ENCODE measurements around the gene SLIT3.

Gene SLIT3

GRCh38 chr5:168985454-168985853 is 315.5 kb downstream of the SLIT3 start:
- no peak for DNase-seq

GRCh38 chr5:168984135-168984675 is 316.7 kb downstream of the SLIT3 start:
- no peak for DNase-seq

- no peak for DNase-seq
Observed at GRCh38 chr5:168979135-168979534, 321.8 kb downstream of the SLIT3 start.

- no peak for DNase-seq
Observed at GRCh38 chr5:168978500-168978899, 322.4 kb downstream of the SLIT3 start.

GRCh38 chr5:168978015-168978414 is 322.9 kb downstream of the SLIT3 start:
- DNase-seq: no peak

- DNase-seq: no peak
Observed at GRCh38 chr5:168976311-168976970, 324.5 kb downstream of the SLIT3 start.

- DNase-seq: no peak
Observed at GRCh38 chr5:168975331-168975730, 325.6 kb downstream of the SLIT3 start.

- no peak for DNase-seq
Observed at GRCh38 chr5:168974082-168974481, 326.9 kb downstream of the SLIT3 start.

- DNase-seq: no peak
Observed at GRCh38 chr5:168972731-168973130, 328.2 kb downstream of the SLIT3 start.

- DNase-seq: no peak
Observed at GRCh38 chr5:168971100-168971499, 329.8 kb downstream of the SLIT3 start.

- DNase-seq: no peak
Observed at GRCh38 chr5:168969326-168969886, 331.5 kb downstream of the SLIT3 start.

- no peak for DNase-seq
Observed at GRCh38 chr5:168967882-168968620, 332.9 kb downstream of the SLIT3 start.

GRCh38 chr5:168965638-168966037 is 335.3 kb downstream of the SLIT3 start:
- no peak for DNase-seq

GRCh38 chr5:168964182-168964581 is 336.8 kb downstream of the SLIT3 start:
- no peak for DNase-seq

- DNase-seq: no peak
Observed at GRCh38 chr5:168962306-168962705, 338.6 kb downstream of the SLIT3 start.

GRCh38 chr5:168961681-168962080 is 339.3 kb downstream of the SLIT3 start:
- no peak for DNase-seq

GRCh38 chr5:168960497-168960896 is 340.4 kb downstream of the SLIT3 start:
- no peak for DNase-seq

GRCh38 chr5:168953351-168953750 is 347.6 kb downstream of the SLIT3 start:
- DNase-seq: no peak

- no peak for DNase-seq
Observed at GRCh38 chr5:168952196-168952595, 348.7 kb downstream of the SLIT3 start.

GRCh38 chr5:168951769-168952168 is 349.2 kb downstream of the SLIT3 start:
- no peak for DNase-seq

GRCh38 chr5:168951356-168951755 is 349.6 kb downstream of the SLIT3 start:
- DNase-seq: no peak

- DNase-seq: no peak
Observed at GRCh38 chr5:168950241-168950951, 350.5 kb downstream of the SLIT3 start.

GRCh38 chr5:168948746-168949145 is 352.2 kb downstream of the SLIT3 start:
- no peak for DNase-seq
